Measurements from ENCODE around the gene SPOCK2. TPM values are rescaled to one million over a fixed set of nuclear protein-coding genes. Genes with fewer than 3 reads are reported as not detected.
"Not testable (repeated sequence)": the region's sequence is repeated elsewhere in the genome, so short reads cannot be mapped to it uniquely, and the experiment has no call there.

Gene SPOCK2
- total and polyA plus RNA-seq, 2 donors (not counting 1 experiment from before 2014, with no cell fraction given): 39.1 to 139 TPM

DNA sequence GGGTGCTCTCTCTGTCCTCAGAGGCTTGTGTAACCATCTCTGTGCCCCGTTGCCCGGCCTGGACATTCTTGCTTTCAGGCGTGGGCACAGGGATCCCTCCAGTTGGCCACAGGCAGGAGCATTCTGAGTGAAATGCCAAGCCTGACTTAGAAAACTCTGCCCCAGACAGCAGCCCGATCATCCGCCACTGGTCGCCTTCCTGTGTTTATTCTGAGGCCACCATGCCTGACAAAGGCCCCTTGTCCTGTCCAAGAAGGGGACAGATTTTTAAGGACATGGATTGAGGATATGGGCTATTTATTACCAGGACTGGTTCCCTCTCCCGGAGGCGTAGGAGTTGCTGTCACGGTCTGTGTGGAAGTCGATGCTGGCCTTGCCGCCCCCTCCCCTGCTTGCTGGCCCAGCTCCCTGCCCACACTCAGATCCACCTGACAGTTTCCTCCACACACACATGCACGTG, 54.3 kb downstream of the SPOCK2 start:
- intact Hi-C loops (cut with micrococcal nuclease): no loop called here
- H3K4me1 ChIP-seq (ENCODE audit: control insufficient read depth in 2 of 2, insufficient read depth in 2 of 2, low read length in 2 of 2): no peaks in the 10 kb centered on the region
- no peak overlapping the region for H2AFZ ChIP-seq (ENCODE audit: insufficient read depth, low read depth, low read length, poor library complexity, severe bottlenecking)
- no peak for ATAC-seq (ENCODE audit: low read depth)
- ChIA-PET CTCF (interaction anchor here (0.7 kb wide), 1 partner anchor 411 kb away, joined by 5 read pairs; no protein-coding TSS in a partner anchor), POLR2A (no interaction called here)
- Mint-ChIP-seq H3K27me3 (peaks cover 10% of the 10 kb centered on the region), H3K4me1 (no peaks in the 10 kb centered on the region), H3K27ac (no peak overlapping the region), H3K9me3 (ENCODE audit: insufficient read depth) (no peaks in the 10 kb centered on the region), H3K4me3 (no peak overlapping the region)
- no peaks in the 10 kb centered on the region for H3K79me2 ChIP-seq (ENCODE audit: control insufficient read depth, insufficient read depth, low read length)
- no peak overlapping the region for H3K9ac ChIP-seq (ENCODE audit: low read length)
- peaks cover 0 to 19% (median 0%) of the 10 kb centered on the region in 4 experiments for H3K27me3 ChIP-seq (replicated peaks in 1 of 4; ENCODE audit: control extremely low read depth in 1 of 4, control insufficient read depth in 3 of 4, insufficient read depth in 4 of 4, low read length in 3 of 4)
- no peaks in the 10 kb centered on the region for H4K20me1 ChIP-seq (ENCODE audit: control insufficient read depth, insufficient read depth, low read length, poor library complexity, severe bottlenecking)
- no peak for TF ChIP-seq EZH2 (IDR thresholded peaks at IDR 0.05; ENCODE audit: borderline replicate concordance, insufficient read depth, low read depth, low read length, poor library complexity, severe bottlenecking)
- TF ChIP-seq, protein P1, sequence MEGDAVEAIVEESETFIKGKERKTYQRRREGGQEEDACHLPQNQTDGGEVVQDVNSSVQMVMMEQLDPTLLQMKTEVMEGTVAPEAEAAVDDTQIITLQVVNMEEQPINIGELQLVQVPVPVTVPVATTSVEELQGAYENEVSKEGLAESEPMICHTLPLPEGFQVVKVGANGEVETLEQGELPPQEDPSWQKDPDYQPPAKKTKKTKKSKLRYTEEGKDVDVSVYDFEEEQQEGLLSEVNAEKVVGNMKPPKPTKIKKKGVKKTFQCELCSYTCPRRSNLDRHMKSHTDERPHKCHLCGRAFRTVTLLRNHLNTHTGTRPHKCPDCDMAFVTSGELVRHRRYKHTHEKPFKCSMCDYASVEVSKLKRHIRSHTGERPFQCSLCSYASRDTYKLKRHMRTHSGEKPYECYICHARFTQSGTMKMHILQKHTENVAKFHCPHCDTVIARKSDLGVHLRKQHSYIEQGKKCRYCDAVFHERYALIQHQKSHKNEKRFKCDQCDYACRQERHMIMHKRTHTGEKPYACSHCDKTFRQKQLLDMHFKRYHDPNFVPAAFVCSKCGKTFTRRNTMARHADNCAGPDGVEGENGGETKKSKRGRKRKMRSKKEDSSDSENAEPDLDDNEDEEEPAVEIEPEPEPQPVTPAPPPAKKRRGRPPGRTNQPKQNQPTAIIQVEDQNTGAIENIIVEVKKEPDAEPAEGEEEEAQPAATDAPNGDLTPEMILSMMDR (IDR thresholded peaks at IDR 0.05): no peak
- 92% methylated on average over 11 of the region's 12 CpGs for WGBS (ENCODE audit: insufficient coverage)
- H3K4me2 ChIP-seq (replicated peaks; ENCODE audit: low read depth, low read length, poor library complexity, severe bottlenecking): no peak overlapping the region
- H3K36me3 ChIP-seq (replicated peaks in 1 of 2; ENCODE audit: control extremely low read depth in 1 of 2, control insufficient read depth in 1 of 2, extremely low read depth in 1 of 2, insufficient read depth in 2 of 2, low read length in 1 of 2): no peaks in the 10 kb centered on the region
- no peak overlapping the region for H3K27ac ChIP-seq (ENCODE audit: low read length in 2 of 2)
- H3K9me3 ChIP-seq (ENCODE audit: control extremely low read depth in 1 of 3, control insufficient read depth in 2 of 3, insufficient read depth in 1 of 3, low read length in 2 of 3): no peaks in the 10 kb centered on the region
- H3K4me3 ChIP-seq (ENCODE audit: control extremely low read depth in 1 of 5, extremely low read depth in 1 of 5, insufficient read depth in 1 of 5, low read depth in 2 of 5, low read length in 4 of 5): no peak overlapping the region
- no peak for DNase-seq

DNA sequence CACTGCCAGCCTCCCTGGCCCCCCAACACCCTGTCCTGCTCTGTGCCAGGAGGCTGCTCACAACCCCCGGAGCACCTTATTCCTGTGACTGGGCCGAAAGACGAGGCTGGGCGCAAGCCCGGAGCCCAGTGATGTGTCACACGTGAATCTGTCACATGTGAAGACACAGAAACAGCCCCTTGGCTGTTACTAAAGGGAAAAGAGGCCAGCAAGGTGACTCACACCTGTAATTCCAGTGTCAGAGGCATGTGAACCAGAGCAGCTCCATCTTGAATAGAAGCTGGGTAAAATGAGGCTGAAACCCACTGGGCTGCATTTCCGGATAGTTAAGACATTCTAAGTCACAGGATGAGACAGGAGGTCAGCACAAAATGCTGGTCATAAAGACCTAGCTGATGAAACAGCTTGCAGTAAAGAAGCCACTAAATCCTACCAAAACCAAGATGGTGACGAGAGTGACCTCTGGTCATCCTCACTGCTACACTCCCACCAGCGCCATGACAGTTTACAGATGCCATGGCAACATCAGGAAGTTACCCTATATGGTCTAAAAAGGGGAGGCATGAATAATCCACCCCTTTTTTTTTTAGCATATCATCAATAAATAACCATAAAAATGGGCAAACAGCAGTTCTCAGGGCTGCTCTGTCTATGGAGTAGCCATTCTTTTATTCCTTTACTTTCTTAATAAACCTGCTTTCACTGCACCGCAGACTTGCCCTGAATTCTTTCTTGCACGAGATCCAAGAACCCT, 55.8 kb downstream of the SPOCK2 start:
- 79% methylated on average over 6 of the region's 11 CpGs for WGBS (ENCODE audit: insufficient coverage)
- intact Hi-C loops (cut with micrococcal nuclease); POLR2A ChIA-PET; ATAC-seq (ENCODE audit: low read depth); H3K27ac ChIP-seq (ENCODE audit: low read length in 2 of 2); H3K4me1 Mint-ChIP-seq; H3K4me3 Mint-ChIP-seq; H3K9ac ChIP-seq (ENCODE audit: low read length); H3K9me3 ChIP-seq (ENCODE audit: control extremely low read depth in 1 of 3, control insufficient read depth in 2 of 3, insufficient read depth in 1 of 3, low read length in 2 of 3); H3K36me3 ChIP-seq (replicated peaks in 1 of 2; ENCODE audit: control extremely low read depth in 1 of 2, control insufficient read depth in 1 of 2, extremely low read depth in 1 of 2, insufficient read depth in 2 of 2, low read length in 1 of 2); H3K9me3 Mint-ChIP-seq (ENCODE audit: insufficient read depth); DNase-seq; H4K20me1 ChIP-seq (ENCODE audit: control insufficient read depth, insufficient read depth, low read length, poor library complexity, severe bottlenecking); H3K4me1 ChIP-seq (ENCODE audit: control insufficient read depth in 2 of 2, insufficient read depth in 2 of 2, low read length in 2 of 2); H3K4me3 ChIP-seq (ENCODE audit: control extremely low read depth in 1 of 5, extremely low read depth in 1 of 5, insufficient read depth in 1 of 5, low read depth in 2 of 5, low read length in 4 of 5); H2AFZ ChIP-seq (ENCODE audit: insufficient read depth, low read depth, low read length, poor library complexity, severe bottlenecking); H3K4me2 ChIP-seq (replicated peaks; ENCODE audit: low read depth, low read length, poor library complexity, severe bottlenecking); H3K79me2 ChIP-seq (ENCODE audit: control insufficient read depth, insufficient read depth, low read length); H3K27ac Mint-ChIP-seq: not testable (repeated sequence)
- H3K27me3 ChIP-seq (replicated peaks in 1 of 4; ENCODE audit: control extremely low read depth in 1 of 4, control insufficient read depth in 3 of 4, insufficient read depth in 4 of 4, low read length in 3 of 4): peaks cover 0 to 19% (median 2%) of the 10 kb centered on the region in 4 experiments
- CTCF ChIA-PET: interaction anchor here (1.6 kb wide), 1 partner anchor 16 kb away, joined by 4 read pairs; no protein-coding TSS in a partner anchor
- H3K27me3 Mint-ChIP-seq: peaks cover 12% of the 10 kb centered on the region

All from B cell (primary cell).